H1 (cell line): Measurements from ENCODE around the gene PUDP. TPM values are rescaled to one million over a fixed set of nuclear protein-coding genes. Genes with fewer than 3 reads are reported as not detected.

Experiments
- CHD7 ChIP-seq: fragments of 300-600 bp; sonication (generic); IDR thresholded peaks from 2 replicates; pipeline ENCODE4 v1.7.1; 2012; ENCODE audit warnings: low read length, moderate library complexity, mild to moderate bottlenecking, inconsistent platforms; ENCODE audit not compliant: insufficient replicate concordance
- CTCF ChIP-seq, 3 experiments: IDR thresholded peaks; 1 replicate in 2 of 3; 2 replicates in 1 of 3; pipeline versions ENCODE4 v1.5.1 to v1.6.1; 2011; ENCODE audit warnings: low read length in 3 of 3, mild to moderate bottlenecking in 3 of 3, inconsistent platforms in 2 of 3, low read depth in 1 of 3, moderate library complexity in 1 of 3; ENCODE audit not compliant: insufficient read depth in 1 of 3; ENCODE audit errors: control extremely low read depth in 1 of 3
- RFX5 ChIP-seq: IDR thresholded peaks from 2 replicates; pipeline ENCODE4 v1.6.1; 2011; ENCODE audit warnings: low read depth, low read length, improper control_type of control experiment, borderline replicate concordance
- SIN3A ChIP-seq, 2 experiments: IDR thresholded peaks in 1 of 2; conservative IDR thresholded peaks in 1 of 2; 2 replicates each; pipeline ENCODE4 v1.6.1; 2011 to 2012; ENCODE audit warnings: low read length in 2 of 2, improper control_type of control experiment in 1 of 2, low read depth in 1 of 2, mild to moderate bottlenecking in 1 of 2
- SP4 ChIP-seq: IDR thresholded peaks from 2 replicates; pipeline ENCODE4 v1.6.1; 2012; ENCODE audit warnings: low read length, inconsistent platforms
- SUZ12 ChIP-seq: fragments of 200-600 bp; sonication (generic); IDR thresholded peaks from 2 replicates; pipeline ENCODE4 v1.6.1; 2012; ENCODE audit warnings: mild to moderate bottlenecking, inconsistent platforms, low read length, moderate library complexity, mixed read lengths
- USF2 ChIP-seq: IDR thresholded peaks from 2 replicates; pipeline ENCODE4 v1.6.1; 2011; ENCODE audit warnings: low read length, improper control_type of control experiment
- polyA plus RNA-seq, 7 experiments: library from polyadenylated mRNA; depleted of rRNA in 3 of 7; stranded (reverse) in 5 of 7; unstranded in 2 of 7; fragments of >200 nt in 5 of 7; fragments of 200-250 nt in 2 of 7; gene quantifications; 1 replicate in 5 of 7; 2 replicates in 1 of 7; 4 replicates in 1 of 7; pipeline versions ENCODE4 v1.2.1 to v1.2.3, GENCODE V29; 2011 to 2013; ENCODE audit warnings: missing spikeins in 2 of 7, mixed read lengths in 2 of 7
- total RNA-seq: library from RNA; stranded (reverse); fragmentation: NEBNext Ultra II Directional; extraction: Animal tissue kit (Norgen Biotek cat#: 25700); gene quantifications from 2 replicates; pipeline ENCODE4 v1.2.1, GENCODE V29; 2021

PUDP gene
- total and polyA plus RNA-seq, 2 of the 8 experiments (the other 6 are each of a cell fraction or from before 2014, with no cell fraction given), result 27.2 to 30.2 TPM

- TF ChIP-seq CHD7 (no peak), USF2 (no peak), SIN3A (conservative IDR thresholded peaks at IDR 0.05 in 1 of 2, IDR thresholded peaks at IDR 0.05 in 1 of 2; ENCODE audit: low read depth in 1 of 2, low read length in 2 of 2) (no peak), SP4 (no peak), RFX5 (no peak), SUZ12 (no peak), CTCF (IDR thresholded peaks at IDR 0.05; ENCODE audit: control extremely low read depth in 1 of 3, insufficient read depth in 1 of 3, low read depth in 1 of 3, low read length in 3 of 3) (no peak)
Measured at GRCh38 chrX:7133050-7133440, 14.9 kb downstream of the PUDP start (continued).
